Motor neuron (in vitro differentiated cells): Measurements from ENCODE around the gene PIEZO1. TPM values are rescaled to one million over a fixed set of nuclear protein-coding genes. Genes with fewer than 3 reads are reported as not detected.
A peak's percentile ranks its signal among the peaks of the same experiment; 100 is the strongest.

Experiments used
- ATAC-seq, 8 experiments: fragments of 200-7000 bp; cut with Tn5 transposase; replicated peaks in 6 of 8; 2 replicates each; pipeline ENCODE4 v1.8.0; 2021; ENCODE audit warnings: mild to moderate bottlenecking in 8 of 8, moderate library complexity in 8 of 8
- H3K27ac ChIP-seq, 2 donors: fragments of 250-450 bp; sonication (Bioruptor Pico); 2 replicates each; pipeline ENCODE4 v1.9.0; 2021; ENCODE audit warnings: antibody characterized with exemption in 2 of 2, mild to moderate bottlenecking in 2 of 2, moderate library complexity in 1 of 2
- H3K4me1 ChIP-seq, 2 donors: fragments of 250-450 bp; sonication (Bioruptor Pico); replicated peaks in 1 of 2; 2 replicates each; pipeline ENCODE4 v1.6.1; 2021; ENCODE audit warnings: antibody characterized with exemption in 2 of 2, mild to moderate bottlenecking in 2 of 2, moderate library complexity in 1 of 2
- H3K4me3 ChIP-seq, 5 donors: fragments of 250-450 bp; sonication (Bioruptor Pico); 2 replicates each; pipeline ENCODE4 v1.9.0; 2021; ENCODE audit warnings: antibody characterized with exemption in 5 of 5, mild to moderate bottlenecking in 5 of 5, moderate library complexity in 4 of 5
- WGBS, 10 experiments: fragments of 450-650 bp; shearing (Covaris generic); methylation state at CpG; one replicate each; pipeline ENCODE4 v1.0.0; 2022; 5-methylcytosine and 5-hydroxymethylcytosine counted together
- in situ Hi-C, 9 experiments: fragments of 400-800 bp; cut with MboI; loops; one replicate each; pipeline ENCODE4 v1.15.0; 2021; ENCODE audit warnings: low sequenced_read_pairs in 9 of 9, low pct_unique_long_range_greater_than_20kb in 2 of 9; ENCODE audit not compliant: unreplicated experiment in 9 of 9
- total RNA-seq, 8 experiments: library from RNA; unstranded; fragments of 300-600 nt; gene quantifications; 2 replicates each; pipeline versions ENCODE4 v1.2.3 to v1.2.4, GENCODE V29; 2022

PIEZO1 gene
- total RNA-seq, 8 experiments from 2014 or later = 2.2 to 163 (median 22.9) TPM

DNA sequence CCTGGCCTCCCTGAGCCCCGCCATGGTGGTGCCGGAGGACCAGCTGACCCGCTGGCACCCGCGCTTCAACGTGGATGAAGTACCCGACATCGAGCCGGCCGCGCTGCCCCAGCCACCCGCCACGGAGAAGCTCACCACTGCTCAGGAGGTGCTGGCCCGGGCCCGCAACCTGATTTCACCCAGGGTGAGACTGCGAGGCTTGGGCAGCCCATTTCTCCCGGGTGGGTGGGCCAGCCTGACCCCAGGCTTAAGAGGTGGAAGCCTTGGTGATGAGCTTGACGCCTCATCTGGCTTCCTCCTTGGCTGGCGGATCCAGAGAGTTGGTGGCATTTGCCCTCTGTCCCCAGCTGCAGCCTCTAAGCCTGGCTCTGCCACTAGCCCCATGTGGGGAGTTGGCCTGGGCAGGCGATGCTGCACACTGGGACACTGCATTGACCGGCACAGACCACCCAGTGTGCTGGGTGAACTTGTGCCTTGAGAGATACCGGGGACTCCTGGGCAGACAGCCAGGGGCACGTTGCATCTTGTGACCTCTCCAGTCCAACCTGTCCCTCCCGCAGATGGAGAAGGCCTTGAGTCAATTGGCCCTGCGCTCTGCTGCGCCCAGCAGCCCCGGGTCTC, 21.6 kb upstream of the PIEZO1 start:
- H3K4me3 ChIP-seq = no peak overlapping the region
- no peak for ATAC-seq
- H3K4me1 ChIP-seq = peaks cover 15 to 28% of the 10 kb centered on the region in 2 donors
- in situ Hi-C loops = loop anchor here in 1 of 9 experiments (25.0 kb wide), 1 partner anchor 356 kb away; the partner anchor contains the start of gene CDH15
- WGBS, 10 experiments = 60 to 89% methylated on average over 1 to 3 of the region's 27 CpGs; no CpG with 5 or more reads in 8 of the 10 experiments
- H3K27ac ChIP-seq = no peak overlapping the region

DNA sequence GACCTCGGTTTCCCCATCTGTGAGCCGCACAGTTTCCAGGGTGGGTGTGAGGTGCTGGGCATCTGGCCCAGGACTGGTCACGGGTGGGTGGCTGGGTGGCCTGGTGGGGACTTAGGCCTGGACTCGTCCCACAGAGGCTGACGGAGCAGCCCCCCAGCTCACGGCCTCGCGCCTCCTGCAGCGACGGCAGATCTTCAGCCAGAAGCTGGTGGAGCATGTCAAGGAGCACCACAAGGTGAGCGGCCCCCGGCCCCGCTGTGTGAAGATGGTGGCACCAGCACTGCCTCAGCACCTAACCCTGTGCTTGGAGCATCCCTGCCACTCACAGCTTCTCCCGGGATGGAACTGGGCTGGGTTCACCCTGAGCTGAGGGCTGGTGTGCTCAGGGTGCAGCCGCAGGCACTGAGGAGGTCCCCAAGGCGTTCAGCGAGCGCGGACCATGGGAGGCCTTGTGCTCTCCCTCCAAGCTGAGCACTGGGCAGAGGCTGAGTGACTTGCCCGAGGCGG, 20.9 kb upstream of the PIEZO1 start:
- ATAC-seq = no peak
- no peak overlapping the region for H3K27ac ChIP-seq
- no peak overlapping the region for H3K4me3 ChIP-seq
- in situ Hi-C loops = loop anchor here in 1 of 9 experiments (25.0 kb wide), 1 partner anchor 356 kb away; the partner anchor contains the start of gene CDH15
- no CpG with 5 or more reads among the region's 21 CpGs for WGBS, 10 experiments
- peaks cover 15 to 28% of the 10 kb centered on the region in 2 donors for H3K4me1 ChIP-seq

DNA sequence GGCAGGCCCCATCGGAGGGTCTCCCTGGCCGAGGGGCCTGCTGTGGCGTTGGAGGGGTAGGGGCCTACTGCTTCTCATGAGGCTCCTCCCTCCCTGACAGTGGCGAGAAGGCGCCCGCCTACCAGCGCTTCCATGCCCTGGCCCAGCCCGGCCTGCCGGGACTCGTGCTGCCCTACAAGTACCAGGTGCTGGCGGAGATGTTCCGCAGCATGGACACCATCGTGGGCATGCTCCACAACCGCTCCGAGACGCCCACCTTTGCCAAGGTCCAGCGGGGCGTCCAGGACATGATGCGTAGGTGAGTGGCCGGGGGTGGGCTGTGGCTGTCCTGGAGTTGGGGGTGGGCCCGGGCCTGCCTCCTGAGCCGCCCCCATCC, 20.3 kb upstream of the PIEZO1 start:
- ATAC-seq = no peak
- in situ Hi-C loops = loop anchor here in 1 of 9 experiments (25.0 kb wide), 1 partner anchor 357 kb away; the partner anchor contains the start of gene CDH15
- Histone ChIP-seq H3K4me3 (peak overlapping the region in 4 of 5 donors; percentile 61 to 84 (median 61)), H3K4me1 (peaks cover 9 to 22% of the 10 kb centered on the region in 2 donors), H3K27ac (no peak overlapping the region)
- WGBS, 10 experiments = 95% methylated on average over 4 of the region's 22 CpGs; no CpG with 5 or more reads in 9 of the 10 experiments

DNA sequence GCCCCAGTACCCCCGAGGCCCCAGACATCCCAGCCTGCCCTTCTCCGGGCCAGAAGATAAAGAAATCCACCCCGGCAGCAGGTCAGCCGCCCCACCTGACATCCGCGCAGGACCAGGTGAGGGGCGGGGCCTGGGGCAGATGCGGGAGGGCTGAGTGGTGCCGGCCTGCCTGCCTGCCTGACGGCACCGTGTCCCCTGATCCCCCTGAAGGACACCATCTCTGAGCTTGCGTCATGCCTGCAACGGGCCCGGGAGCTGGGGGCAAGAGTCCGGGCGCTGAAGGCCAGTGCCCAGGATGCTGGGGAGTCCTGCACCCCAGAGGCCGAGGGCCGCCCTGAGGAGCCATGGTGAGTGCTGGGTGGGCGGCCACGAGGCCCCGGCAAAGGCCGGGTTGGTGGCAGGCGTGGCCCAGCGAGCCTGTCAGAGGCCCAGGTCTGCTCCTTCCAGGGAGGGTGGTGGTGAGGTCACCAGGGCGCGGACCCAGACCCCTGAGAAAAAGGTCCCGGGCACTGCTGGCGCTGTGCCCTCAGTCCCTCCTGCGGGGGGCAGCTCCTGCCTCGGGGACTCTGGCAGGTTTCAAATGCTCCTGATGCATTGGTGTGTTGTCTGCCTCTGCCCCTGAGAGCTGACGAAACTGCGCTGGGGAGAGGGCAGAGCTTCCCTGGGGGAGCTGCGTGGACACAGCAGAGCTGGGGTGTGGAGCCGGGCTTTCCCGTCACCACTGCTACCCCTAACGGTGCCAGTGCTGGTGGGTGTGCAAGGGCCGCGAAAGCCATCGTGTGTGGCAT, 19.7 kb upstream of the PIEZO1 start:
- in situ Hi-C loops = loop anchor here in 1 of 9 experiments (25.0 kb wide), 1 partner anchor 358 kb away; the partner anchor contains the start of gene CDH15
- 0 to 87% (median 0%) methylated on average over 1 to 3 of the region's 39 CpGs; no CpG with 5 or more reads in 6 of the 10 experiments for WGBS, 10 experiments
- peak overlapping the region; percentile 50 to 84 (median 61) for H3K4me3 ChIP-seq
- ATAC-seq = peak in 6 of 8 experiments; percentile 13 to 71 (median 66)
- H3K27ac ChIP-seq = peak overlapping the region in 1 of 2 donors; percentile 12
- peaks cover 6 to 20% of the 10 kb centered on the region in 2 donors for H3K4me1 ChIP-seq

DNA sequence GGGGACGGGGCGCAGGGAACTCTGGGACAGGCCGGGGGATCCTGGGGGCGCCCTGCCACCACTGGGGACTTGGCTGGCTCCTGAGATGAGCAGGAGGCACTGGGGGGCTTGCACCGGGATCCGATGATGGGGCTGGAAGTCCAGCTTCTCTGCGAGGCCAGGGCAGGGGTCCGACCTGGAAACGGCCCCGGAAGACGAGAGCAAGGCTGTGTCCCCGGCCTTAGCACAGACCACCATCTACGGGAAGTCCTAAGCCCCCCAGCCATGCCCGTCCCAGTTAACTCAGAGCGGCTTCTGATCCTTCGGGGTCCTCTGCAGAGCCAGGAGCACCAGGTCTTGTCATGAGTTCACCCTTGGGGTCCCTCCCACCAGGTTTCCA, 19.1 kb upstream of the PIEZO1 start:
- peak overlapping the region; percentile 50 to 84 (median 61) for H3K4me3 ChIP-seq
- ATAC-seq = peak in 5 of 8 experiments; percentile 3 to 14 (median 12)
- 8% methylated on average over 5 of the region's 16 CpGs; no CpG with 5 or more reads in 9 of the 10 experiments for WGBS, 10 experiments
- H3K4me1 ChIP-seq = peaks cover 6 to 20% of the 10 kb centered on the region in 2 donors
- peak overlapping the region in 1 of 2 donors; percentile 12 for H3K27ac ChIP-seq
- in situ Hi-C loops = loop anchor here in 1 of 9 experiments (25.0 kb wide), 1 partner anchor 358 kb away; the partner anchor contains the start of gene CDH15

DNA sequence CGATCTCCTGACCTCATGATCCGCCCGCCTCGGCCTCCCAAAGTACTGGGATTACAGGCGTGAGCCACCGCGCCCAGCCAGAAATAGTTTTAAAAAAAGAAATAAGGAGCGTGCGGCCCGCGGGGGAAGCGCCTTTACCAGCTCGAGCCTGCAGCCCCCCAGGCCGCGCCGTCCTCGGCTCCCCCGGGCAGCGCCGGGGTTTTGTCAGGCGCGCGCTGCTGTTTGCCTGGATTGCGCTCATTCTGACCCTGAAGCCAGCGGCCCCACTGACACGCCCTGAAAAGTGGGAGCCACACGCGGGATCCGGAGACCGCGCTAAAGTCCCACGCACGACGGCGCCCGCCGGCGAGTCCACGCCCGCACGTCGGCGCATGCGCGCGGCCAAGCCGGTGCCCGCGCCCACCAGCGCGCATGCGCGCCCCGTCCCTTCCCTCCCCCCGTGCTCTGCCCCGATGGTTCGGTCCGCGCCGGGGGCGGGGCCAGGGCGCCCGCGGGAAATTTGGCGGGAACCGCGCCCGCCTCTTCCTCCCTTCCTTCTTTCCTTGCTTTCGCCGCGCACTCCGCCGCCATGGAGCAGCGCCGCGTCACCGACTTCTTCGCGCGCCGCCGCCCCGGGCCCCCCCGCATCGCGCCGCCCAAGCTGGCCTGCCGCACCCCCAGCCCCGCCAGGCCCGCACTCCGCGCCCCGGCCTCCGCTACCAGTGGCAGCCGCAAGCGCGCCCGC, 18.4 kb upstream of the PIEZO1 start, which contains the start of gene CDT1:
CDT1 (plus strand) TSS at position 526 of the 724 bp plus-strand sequence; CDS start at position 569, 43 bp downstream.
- Histone ChIP-seq H3K4me3 (peak within 1 kb of the TSS; percentile 50 to 84 (median 61)), H3K27ac (peak within 1 kb of the TSS; percentile 30 to 56), H3K4me1 (peaks cover 6 to 20% of the 10 kb centered on the region in 2 donors)
- peak; percentile 26 to 60 (median 52) for ATAC-seq
- WGBS, 10 experiments = 0% methylated on average over 2 to 7 of the region's 98 CpGs; no CpG with 5 or more reads in 8 of the 10 experiments
- in situ Hi-C loops = loop anchor here in 1 of 9 experiments (25.0 kb wide), 1 partner anchor 359 kb away; the partner anchor contains the start of gene CDH15

DNA sequence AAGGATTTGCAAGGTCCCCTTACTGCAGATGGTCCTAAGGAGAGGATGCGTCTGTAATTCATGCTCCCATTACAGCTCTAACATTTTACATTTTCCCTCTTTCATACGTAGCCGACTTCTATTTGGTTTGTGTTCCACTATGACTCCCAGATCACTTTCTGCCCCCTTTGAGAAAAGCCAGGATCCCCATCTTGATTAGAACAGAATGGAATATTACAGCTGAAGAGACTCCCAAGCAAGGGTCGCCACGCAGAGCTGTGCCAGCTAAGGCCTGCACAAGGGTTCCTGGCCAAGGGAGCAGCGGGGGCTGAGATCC, 15.2 kb upstream of the PIEZO1 start:
- 67 to 100% (median 85%) methylated on average over 1 to 5 of the region's 6 CpGs; no CpG with 5 or more reads in 1 of the 10 experiments for WGBS, 10 experiments
- Histone ChIP-seq H3K4me3 (no peak overlapping the region), H3K4me1 (peaks cover 5 to 19% of the 10 kb centered on the region in 2 donors), H3K27ac (no peak overlapping the region)
- ATAC-seq = no peak
- in situ Hi-C loops = loop anchor here in 1 of 9 experiments (25.0 kb wide), 1 partner anchor 362 kb away; the partner anchor contains the start of gene CDH15

DNA sequence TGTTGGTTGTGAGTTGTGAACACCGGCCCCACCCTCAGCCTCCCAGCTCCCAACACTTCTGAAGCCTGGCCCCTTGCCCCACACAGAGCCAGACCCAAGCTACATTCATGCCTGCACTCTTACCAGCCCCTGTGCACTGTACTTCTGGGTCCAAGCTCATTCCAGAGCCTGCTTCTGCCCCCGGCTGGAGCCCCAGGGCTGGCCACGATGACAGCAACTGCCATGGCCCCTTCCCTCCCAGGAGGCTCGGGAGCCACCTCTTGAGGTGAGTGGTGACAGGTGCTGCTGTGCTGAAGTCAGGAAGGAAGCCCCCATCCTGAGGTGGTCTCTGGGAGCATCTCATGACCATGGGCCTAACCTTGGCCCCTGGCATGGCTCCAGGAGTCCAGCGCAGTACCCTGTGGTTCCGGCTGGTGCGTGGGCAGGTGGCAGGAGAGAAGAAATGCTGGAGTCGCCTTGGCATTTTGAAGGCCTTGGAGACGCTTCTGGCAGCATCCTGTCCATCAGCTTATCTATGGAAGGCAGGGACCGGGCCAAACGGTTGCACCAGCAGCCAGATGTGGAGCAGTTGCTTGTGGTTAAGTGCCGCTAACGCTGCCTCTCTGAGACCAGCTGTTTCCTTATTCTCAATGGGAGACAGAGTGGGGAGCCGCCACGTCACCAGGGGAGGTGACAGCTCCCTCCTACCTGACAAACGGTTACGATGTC, 14.7 kb upstream of the PIEZO1 start:
- no peak for ATAC-seq
- in situ Hi-C loops = loop anchor here in 1 of 9 experiments (25.0 kb wide), 1 partner anchor 363 kb away; the partner anchor contains the start of gene CDH15
- WGBS, 10 experiments = 10 to 92% (median 88%) methylated on average over 2 to 7 of the region's 17 CpGs; no CpG with 5 or more reads in 5 of the 10 experiments

DNA sequence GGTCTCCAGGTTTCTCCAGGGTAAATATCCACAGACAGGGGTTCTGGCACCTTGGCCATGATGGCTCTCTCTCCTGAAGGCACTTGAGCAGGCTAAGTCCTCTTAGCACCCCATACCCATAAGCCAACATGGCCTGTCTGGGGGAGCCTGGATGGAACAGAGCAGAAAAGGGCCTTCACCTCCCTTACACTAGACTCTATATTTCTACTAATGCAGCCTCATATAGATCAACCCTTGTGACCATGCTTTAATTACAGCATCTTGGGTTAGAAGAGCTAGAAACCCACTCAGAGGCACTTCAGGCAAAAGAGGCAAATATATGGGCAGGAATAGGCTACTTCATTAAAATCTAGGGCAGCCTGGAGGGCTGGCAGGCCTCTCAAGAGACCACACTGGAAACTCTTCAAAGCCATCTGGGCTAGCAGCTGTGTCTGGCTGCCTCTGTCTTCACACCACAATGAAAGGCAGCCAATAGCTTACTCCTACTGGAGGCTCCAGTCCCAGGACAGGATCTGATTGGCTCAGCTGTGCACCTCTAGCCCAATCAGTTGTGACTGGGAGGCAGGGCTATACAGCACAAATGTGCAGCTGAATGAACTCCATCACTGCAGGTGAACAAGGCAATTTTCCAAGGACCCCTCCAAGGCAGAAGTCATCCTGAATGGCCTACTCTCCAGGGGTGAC, 13.9 kb upstream of the PIEZO1 start:
- ATAC-seq = no peak
- Histone ChIP-seq H3K27ac (no peak overlapping the region), H3K4me1 (peaks cover 0 to 7% of the 10 kb centered on the region in 2 donors), H3K4me3 (no peak overlapping the region)
- in situ Hi-C loops = no loop called here

More for the DNA sequence above, 14.7 kb upstream of the PIEZO1 start:
- Histone ChIP-seq H3K27ac (no peak overlapping the region), H3K4me3 (no peak overlapping the region), H3K4me1 (peaks cover 0 to 14% of the 10 kb centered on the region in 2 donors)

DNA sequence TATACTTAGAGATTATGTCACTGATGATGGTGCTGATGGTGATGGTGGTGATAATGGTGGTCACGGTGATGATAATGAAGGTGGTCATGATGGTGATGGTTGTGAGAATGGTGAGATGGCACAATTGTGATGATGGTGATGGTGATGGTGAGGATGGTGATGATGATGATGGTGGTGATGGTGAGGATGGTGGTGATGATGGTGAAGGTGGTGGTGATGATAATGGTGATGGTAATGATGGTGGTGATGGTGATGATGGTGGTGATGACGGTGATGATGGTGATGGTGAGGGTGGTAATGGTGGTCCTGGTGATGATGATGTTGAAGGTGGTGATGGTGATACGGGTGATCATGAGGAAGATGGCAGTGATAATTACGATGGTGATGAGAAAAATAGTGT, 13.1 kb upstream of the PIEZO1 start:
- Histone ChIP-seq H3K4me1 (peaks cover 0 to 9% of the 10 kb centered on the region in 2 donors), H3K4me3 (no peak overlapping the region), H3K27ac (no peak overlapping the region)
- no peak for ATAC-seq
- 81 to 100% (median 87%) methylated on average over 1 to 4 of the region's 4 CpGs; no CpG with 5 or more reads in 3 of the 10 experiments for WGBS, 10 experiments
- in situ Hi-C loops = no loop called here

DNA sequence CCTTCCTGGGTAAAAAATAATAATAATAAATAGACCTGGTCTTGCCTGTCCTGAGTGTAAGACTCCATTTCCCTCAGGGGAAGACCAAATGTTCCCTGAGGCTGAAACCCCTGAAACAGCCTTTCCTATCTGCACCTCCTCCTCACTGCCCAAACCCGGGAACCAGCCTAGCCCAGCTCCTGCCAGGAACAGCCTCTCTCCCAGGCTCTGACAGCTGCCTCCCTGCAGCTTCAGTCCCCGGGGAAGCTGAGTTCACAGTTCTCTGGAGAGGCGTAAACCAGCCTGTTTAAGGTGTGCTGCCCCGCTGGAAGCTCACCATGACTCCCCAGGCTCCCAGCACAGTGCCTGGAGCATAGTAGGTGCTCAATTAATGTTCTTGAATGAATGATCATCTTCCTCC, 11.3 kb upstream of the PIEZO1 start:
- peaks cover 0 to 10% of the 10 kb centered on the region in 2 donors for H3K4me1 ChIP-seq
- H3K4me3 ChIP-seq = no peak overlapping the region
- H3K27ac ChIP-seq = no peak overlapping the region
- WGBS, 10 experiments = 76 to 86% (median 83%) methylated on average over 1 to 3 of the region's 4 CpGs; no CpG with 5 or more reads in 7 of the 10 experiments
- in situ Hi-C loops = no loop called here
- ATAC-seq = no peak
